OCI-LY7 (cell line): ENCODE measurements around the gene IGF2BP2. TPM values are rescaled to one million over a fixed set of nuclear protein-coding genes. Genes with fewer than 3 reads are reported as not detected.

ENCODE experiments used
- BruUV-seq: library from RNA; stranded (reverse); fragments of 400-500 nt; replicated peaks from 2 replicates; lab custom pipeline; 2021; lab: Mats Ljungman, UMichigan
- CTCF ChIA-PET: fragments of 300-600 bp; sonication (Branson Sonifier 250); formaldehyde crosslinking; loops from one replicate; lab custom pipeline; 2022; ENCODE audit warnings: antibody characterized with exemption; ENCODE audit not compliant: unreplicated experiment; lab: Charles Lee
- POLR2A ChIA-PET: fragments of 300-600 bp; sonication (Branson Sonifier 250); formaldehyde crosslinking; loops from one replicate; lab custom pipeline; 2022; ENCODE audit warnings: antibody characterized with exemption; lab: Charles Lee
- DNase-seq: peaks from one replicate; pipeline ENCODE4 v3.0.0-alpha.2; 2015; ENCODE audit warnings: low spot score
- H2AFZ ChIP-seq: fragments of 200-600 bp; sonication (generic), shearing (Covaris generic); 2 replicates; pipeline ENCODE4 v1.6.1; 2014; ENCODE audit warnings: mild to moderate bottlenecking, antibody characterized with exemption, low read length, moderate library complexity
- H3K27ac ChIP-seq: fragments of 200-600 bp; sonication (generic); 2 replicates; pipeline ENCODE4 v1.5.1; 2014; ENCODE audit warnings: mixed run types, low read depth, mild to moderate bottlenecking, moderate library complexity, low read length, inconsistent platforms; ENCODE audit not compliant: poor library complexity, severe bottlenecking
- H3K36me3 ChIP-seq: fragments of 200-600 bp; sonication (generic); 2 replicates; pipeline ENCODE4 v1.6.1; 2014; ENCODE audit warnings: mild to moderate bottlenecking, antibody characterized with exemption, low read length, moderate library complexity, mixed read lengths; ENCODE audit not compliant: insufficient read depth
- H3K4me1 ChIP-seq: fragments of 200-600 bp; sonication (generic); 2 replicates; pipeline ENCODE4 v1.5.1; 2014; ENCODE audit warnings: mild to moderate bottlenecking, low read length; ENCODE audit not compliant: insufficient read depth, poor library complexity, severe bottlenecking
- H3K4me2 ChIP-seq: fragments of 200-600 bp; sonication (generic); 2 replicates; pipeline ENCODE4 v1.6.1; 2014; ENCODE audit warnings: mild to moderate bottlenecking, low read length
- H3K4me3 ChIP-seq: fragments of 200-600 bp; sonication (generic); 2 replicates; pipeline ENCODE4 v1.5.1; 2014; ENCODE audit warnings: mild to moderate bottlenecking, low read depth, low read length; ENCODE audit not compliant: poor library complexity, severe bottlenecking
- H3K79me2 ChIP-seq: fragments of 200-600 bp; sonication (generic); 2 replicates; pipeline ENCODE4 v1.6.1; 2016; ENCODE audit warnings: low read depth, mild to moderate bottlenecking, low read length, moderate library complexity, mixed read lengths; ENCODE audit not compliant: insufficient read depth
- H3K9me2 ChIP-seq: fragments of 200-600 bp; sonication (generic); 2 replicates; pipeline ENCODE4 v1.6.1; 2016; ENCODE audit warnings: mild to moderate bottlenecking, low read length, mixed read lengths; ENCODE audit not compliant: insufficient read depth
- H3K9me3 ChIP-seq: fragments of 200-600 bp; sonication (generic); 2 replicates; pipeline ENCODE4 v1.6.1; 2014; ENCODE audit warnings: mild to moderate bottlenecking, mixed run types, low read length, mixed read lengths
- H4K20me1 ChIP-seq: fragments of 200-600 bp; sonication (generic); 2 replicates; pipeline ENCODE4 v1.6.1; 2014; ENCODE audit warnings: mild to moderate bottlenecking, antibody characterized with exemption, low read length, moderate library complexity, mixed read lengths; ENCODE audit not compliant: insufficient read depth
- EZH2phosphoT487 ChIP-seq: fragments of 200-600 bp; sonication (generic); IDR thresholded peaks from 2 replicates; pipeline ENCODE4 v1.6.1; 2018; ENCODE audit warnings: low read depth, borderline replicate concordance, mild to moderate bottlenecking, mixed run types, antibody characterized with exemption, low read length, moderate library complexity, mixed read lengths
- intact Hi-C: fragments of 100-400 bp; cut with micrococcal nuclease; formaldehyde crosslinking; loops from one replicate; pipeline ENCODE4 v1.10.0; 2022; ENCODE audit not compliant: unreplicated experiment
- total RNA-seq, 2 experiments: library from RNA; depleted of rRNA in 1 of 2; stranded (reverse); fragments of >200 nt in 1 of 2; shearing (Covaris generic) in 1 of 2; gene quantifications; 2 replicates each; pipeline ENCODE4 v1.2.3, GENCODE V29; 2014 to 2022
- TF ChIP-seq, protein P1 (sequence below): fragments of 200-600 bp; sonication (generic); conservative IDR thresholded peaks from 2 replicates; pipeline ENCODE4 v1.5.1; 2014; ENCODE audit warnings: mild to moderate bottlenecking, antibody characterized with exemption, low read length, moderate library complexity, mixed read lengths

Gene IGF2BP2
- total RNA-seq, 2 experiments from 2014 or later = not detected

DNA sequence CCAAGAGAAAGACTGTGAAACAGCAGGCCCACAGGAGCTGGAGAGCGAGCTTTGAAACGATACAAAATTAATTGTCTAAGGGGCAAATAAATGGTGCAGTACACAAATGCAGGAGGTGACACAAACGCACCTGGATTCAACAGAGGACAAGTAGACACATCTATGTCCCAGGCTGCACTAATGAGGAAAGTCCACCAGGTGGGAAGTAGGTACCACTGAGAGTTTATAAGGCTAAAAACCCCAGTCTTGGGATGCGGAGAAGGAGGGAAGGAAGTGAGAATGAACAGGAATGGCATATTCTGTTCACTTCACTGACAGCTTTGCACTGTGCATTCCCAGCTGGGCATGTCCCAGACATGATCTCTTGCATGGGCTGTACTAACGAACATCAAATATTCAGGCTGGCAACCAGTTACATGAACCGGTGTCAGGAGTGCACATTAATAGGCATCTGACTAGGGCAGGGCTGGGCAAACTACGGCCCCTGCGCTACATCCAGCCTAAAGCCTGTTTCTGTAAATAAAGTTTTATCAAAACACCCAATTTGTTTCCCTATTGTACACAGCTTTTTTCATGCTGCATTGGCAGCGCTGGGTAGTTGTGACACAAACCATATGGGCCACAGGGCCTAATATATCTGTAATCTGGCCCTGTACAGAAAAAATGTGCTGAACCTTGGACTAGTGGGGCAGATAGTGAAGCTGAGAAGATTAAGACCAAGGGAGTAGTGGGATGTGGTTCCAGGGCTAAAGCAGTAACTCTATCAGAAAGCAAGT is 107.0 kb downstream of the IGF2BP2 start:
- BruUV-seq = no TSS peak
- no peak overlapping the region for H3K4me2 ChIP-seq
- DNase-seq = no peak
- no peaks in the 10 kb centered on the region for H3K79me2 ChIP-seq
- no peaks in the 10 kb centered on the region for H3K9me3 ChIP-seq
- no peaks in the 10 kb centered on the region for H3K4me1 ChIP-seq
- H3K4me3 ChIP-seq = no peak overlapping the region
- CTCF ChIA-PET = no interaction called here
- no peak overlapping the region for H2AFZ ChIP-seq
- POLR2A ChIA-PET = no interaction called here
- no peaks in the 10 kb centered on the region for H3K9me2 ChIP-seq
- no peaks in the 10 kb centered on the region for H4K20me1 ChIP-seq
- H3K27ac ChIP-seq = no peak overlapping the region
- TF ChIP-seq, protein P1, sequence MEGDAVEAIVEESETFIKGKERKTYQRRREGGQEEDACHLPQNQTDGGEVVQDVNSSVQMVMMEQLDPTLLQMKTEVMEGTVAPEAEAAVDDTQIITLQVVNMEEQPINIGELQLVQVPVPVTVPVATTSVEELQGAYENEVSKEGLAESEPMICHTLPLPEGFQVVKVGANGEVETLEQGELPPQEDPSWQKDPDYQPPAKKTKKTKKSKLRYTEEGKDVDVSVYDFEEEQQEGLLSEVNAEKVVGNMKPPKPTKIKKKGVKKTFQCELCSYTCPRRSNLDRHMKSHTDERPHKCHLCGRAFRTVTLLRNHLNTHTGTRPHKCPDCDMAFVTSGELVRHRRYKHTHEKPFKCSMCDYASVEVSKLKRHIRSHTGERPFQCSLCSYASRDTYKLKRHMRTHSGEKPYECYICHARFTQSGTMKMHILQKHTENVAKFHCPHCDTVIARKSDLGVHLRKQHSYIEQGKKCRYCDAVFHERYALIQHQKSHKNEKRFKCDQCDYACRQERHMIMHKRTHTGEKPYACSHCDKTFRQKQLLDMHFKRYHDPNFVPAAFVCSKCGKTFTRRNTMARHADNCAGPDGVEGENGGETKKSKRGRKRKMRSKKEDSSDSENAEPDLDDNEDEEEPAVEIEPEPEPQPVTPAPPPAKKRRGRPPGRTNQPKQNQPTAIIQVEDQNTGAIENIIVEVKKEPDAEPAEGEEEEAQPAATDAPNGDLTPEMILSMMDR = no peak
- TF ChIP-seq EZH2phosphoT487 = no peak
- no peaks in the 10 kb centered on the region for H3K36me3 ChIP-seq
- intact Hi-C loops = no loop called here

GRCh38 chr3:185717121-185717520 is 107.7 kb downstream of the IGF2BP2 start:
- H3K4me3 ChIP-seq = no peak overlapping the region
- CTCF ChIA-PET = no interaction called here

More at GRCh38 chr3:185717121-185717520, 107.7 kb downstream of the IGF2BP2 start:
- H3K9me2 ChIP-seq = no peaks in the 10 kb centered on the region
- BruUV-seq = no TSS peak
- intact Hi-C loops = no loop called here
- H3K36me3 ChIP-seq = no peaks in the 10 kb centered on the region
- H3K27ac ChIP-seq = no peak overlapping the region
- POLR2A ChIA-PET = no interaction called here
- DNase-seq = no peak
- TF ChIP-seq, protein P1 = no peak
- TF ChIP-seq EZH2phosphoT487 = no peak
- H3K79me2 ChIP-seq = no peaks in the 10 kb centered on the region
- H3K4me2 ChIP-seq = no peak overlapping the region
- H3K9me3 ChIP-seq = no peaks in the 10 kb centered on the region
- no peaks in the 10 kb centered on the region for H4K20me1 ChIP-seq
- H3K4me1 ChIP-seq = no peaks in the 10 kb centered on the region
- H2AFZ ChIP-seq = no peak overlapping the region
